ENCODE measurements around the gene EIPR1. TPM values are rescaled to one million over a fixed set of nuclear protein-coding genes. Genes with fewer than 3 reads are reported as not detected.

The EIPR1 gene
- total RNA-seq, 1 donor from 2014 or later, result 27.9 TPM

DNA sequence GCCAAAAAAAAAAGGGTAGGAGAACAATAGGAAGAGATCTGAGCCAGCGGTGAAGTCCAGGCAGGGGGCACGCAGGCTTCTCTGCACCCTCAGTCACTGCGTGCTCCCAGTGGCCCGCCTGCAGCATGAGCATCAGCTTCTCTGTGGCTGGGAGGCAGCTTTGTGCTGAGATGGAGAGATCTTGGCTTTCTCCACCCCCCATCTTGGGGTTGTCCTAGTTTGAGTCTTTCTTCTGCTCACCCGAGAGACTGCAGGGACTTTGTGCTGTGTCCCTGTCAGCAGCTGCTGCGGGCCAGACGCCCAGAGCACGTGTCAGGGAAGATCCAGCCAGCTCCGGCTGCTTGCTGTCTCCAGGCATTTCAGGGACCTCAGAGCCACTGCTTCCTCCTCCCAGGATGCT, 22.2 kb upstream of the EIPR1 start:
- peaks cover 27% of the 10 kb centered on the region for H3K9me3 Mint-ChIP-seq
- no peak overlapping the region for H3K4me3 Mint-ChIP-seq
- DNase-seq (ENCODE audit: low spot score in 2 of 2, unreplicated experiment in 2 of 2), result no peak
- TF ChIP-seq, protein P1, sequence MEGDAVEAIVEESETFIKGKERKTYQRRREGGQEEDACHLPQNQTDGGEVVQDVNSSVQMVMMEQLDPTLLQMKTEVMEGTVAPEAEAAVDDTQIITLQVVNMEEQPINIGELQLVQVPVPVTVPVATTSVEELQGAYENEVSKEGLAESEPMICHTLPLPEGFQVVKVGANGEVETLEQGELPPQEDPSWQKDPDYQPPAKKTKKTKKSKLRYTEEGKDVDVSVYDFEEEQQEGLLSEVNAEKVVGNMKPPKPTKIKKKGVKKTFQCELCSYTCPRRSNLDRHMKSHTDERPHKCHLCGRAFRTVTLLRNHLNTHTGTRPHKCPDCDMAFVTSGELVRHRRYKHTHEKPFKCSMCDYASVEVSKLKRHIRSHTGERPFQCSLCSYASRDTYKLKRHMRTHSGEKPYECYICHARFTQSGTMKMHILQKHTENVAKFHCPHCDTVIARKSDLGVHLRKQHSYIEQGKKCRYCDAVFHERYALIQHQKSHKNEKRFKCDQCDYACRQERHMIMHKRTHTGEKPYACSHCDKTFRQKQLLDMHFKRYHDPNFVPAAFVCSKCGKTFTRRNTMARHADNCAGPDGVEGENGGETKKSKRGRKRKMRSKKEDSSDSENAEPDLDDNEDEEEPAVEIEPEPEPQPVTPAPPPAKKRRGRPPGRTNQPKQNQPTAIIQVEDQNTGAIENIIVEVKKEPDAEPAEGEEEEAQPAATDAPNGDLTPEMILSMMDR (IDR thresholded peaks at IDR 0.05; ENCODE audit: unreplicated experiment), result no peak
- no peaks in the 10 kb centered on the region for H3K27me3 Mint-ChIP-seq (ENCODE audit: low read depth)
- H3K27ac Mint-ChIP-seq, result no peak overlapping the region
- H3K36me3 Mint-ChIP-seq, result peaks cover 58% of the 10 kb centered on the region
- H3K4me1 Mint-ChIP-seq, result no peaks in the 10 kb centered on the region

DNA sequence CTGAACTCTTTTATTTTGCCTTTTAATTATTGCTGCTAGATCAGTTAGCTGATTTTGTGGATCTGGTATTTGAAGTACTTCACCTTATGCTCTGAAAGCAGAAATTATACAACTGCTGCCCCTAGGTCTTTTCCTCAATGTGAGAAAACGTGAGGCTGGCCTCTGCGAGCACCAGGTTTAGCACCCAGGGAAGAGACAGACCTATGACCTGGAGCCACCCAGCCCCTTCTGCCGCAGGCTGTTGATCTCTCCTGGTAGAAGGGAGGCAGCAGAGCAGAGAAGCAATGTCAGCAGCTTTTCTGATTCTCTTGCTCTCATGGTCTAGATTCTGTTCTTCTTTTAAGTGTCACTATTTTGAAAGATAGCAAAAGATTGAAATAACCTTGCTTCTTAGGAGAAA, 21.8 kb upstream of the EIPR1 start:
- Mint-ChIP-seq H3K36me3 (peaks cover 59% of the 10 kb centered on the region), H3K27ac (peak overlapping the region; percentile 39), H3K9me3 (peaks cover 29% of the 10 kb centered on the region), H3K4me1 (no peaks in the 10 kb centered on the region), H3K27me3 (ENCODE audit: low read depth) (no peaks in the 10 kb centered on the region), H3K4me3 (no peak overlapping the region)
- TF ChIP-seq, protein P1 (IDR thresholded peaks at IDR 0.05; ENCODE audit: unreplicated experiment), result no peak
- no peak for DNase-seq (ENCODE audit: low spot score in 2 of 2, unreplicated experiment in 2 of 2)

DNA sequence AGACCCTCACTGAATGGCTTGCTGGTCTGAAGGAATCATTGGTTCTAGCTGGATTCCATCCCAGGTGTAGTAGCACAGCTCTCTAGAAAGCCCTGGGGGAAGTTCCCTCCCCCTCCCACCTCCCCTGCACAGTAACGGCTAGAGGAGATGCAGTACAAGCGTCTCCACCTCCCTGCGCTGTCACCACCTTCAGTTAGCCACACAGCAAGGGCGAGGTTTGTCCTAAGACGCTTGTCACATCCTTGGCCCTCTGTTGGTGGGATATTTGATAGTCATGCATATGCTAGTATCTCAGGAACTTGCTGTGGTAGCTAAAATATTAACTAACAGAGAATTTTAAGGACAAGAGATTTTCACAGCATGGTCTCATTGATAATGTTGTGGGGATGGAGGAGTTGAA, 21.2 kb upstream of the EIPR1 start:
- H3K36me3 Mint-ChIP-seq, result peaks cover 58% of the 10 kb centered on the region
- no peak overlapping the region for H3K4me3 Mint-ChIP-seq
- H3K4me1 Mint-ChIP-seq, result no peaks in the 10 kb centered on the region
- peaks cover 31% of the 10 kb centered on the region for H3K9me3 Mint-ChIP-seq
- no peak overlapping the region for H3K27ac Mint-ChIP-seq
- no peaks in the 10 kb centered on the region for H3K27me3 Mint-ChIP-seq (ENCODE audit: low read depth)
- DNase-seq (ENCODE audit: low spot score in 2 of 2, unreplicated experiment in 2 of 2), result no peak
- TF ChIP-seq, protein P1 (IDR thresholded peaks at IDR 0.05; ENCODE audit: unreplicated experiment), result no peak

DNA sequence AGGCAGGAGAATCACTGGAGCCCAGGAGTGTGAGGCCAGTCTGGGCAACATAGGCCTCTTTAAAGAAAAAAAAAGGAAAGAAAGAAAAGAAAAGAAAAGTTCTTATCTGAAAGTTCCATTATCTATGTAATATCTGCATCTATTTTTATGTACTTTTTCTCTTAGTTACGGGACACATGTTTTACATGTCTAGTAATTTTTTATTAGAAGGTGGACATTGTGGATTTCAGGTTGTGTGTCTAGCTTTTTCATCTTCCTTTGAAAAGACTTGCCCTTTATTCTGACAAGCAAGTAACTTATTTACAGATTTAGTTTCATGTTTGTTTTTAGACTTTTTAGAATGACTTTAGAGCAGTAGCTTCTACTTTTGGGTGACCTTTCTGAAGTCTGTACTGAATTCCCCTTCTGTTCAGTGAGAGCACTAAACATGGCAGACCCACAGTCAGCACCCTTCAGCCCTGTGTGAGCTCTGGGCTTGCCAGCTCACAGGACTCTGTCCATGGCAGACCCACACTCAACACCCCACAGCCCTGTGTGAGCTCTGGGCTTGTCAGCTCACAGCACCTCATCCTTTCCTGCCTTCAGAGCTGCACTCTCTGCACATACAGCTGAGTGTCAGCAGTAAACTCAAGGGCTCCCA, 19.4 kb upstream of the EIPR1 start:
- Mint-ChIP-seq H3K36me3 (peaks cover 65% of the 10 kb centered on the region), H3K27me3 (ENCODE audit: low read depth) (no peaks in the 10 kb centered on the region), H3K9me3 (peaks cover 39% of the 10 kb centered on the region), H3K27ac (no peak overlapping the region), H3K4me1 (no peaks in the 10 kb centered on the region), H3K4me3 (no peak overlapping the region)
- TF ChIP-seq, protein P1 (IDR thresholded peaks at IDR 0.05; ENCODE audit: unreplicated experiment), result no peak
- no peak for DNase-seq (ENCODE audit: low spot score in 2 of 2, unreplicated experiment in 2 of 2)

DNA sequence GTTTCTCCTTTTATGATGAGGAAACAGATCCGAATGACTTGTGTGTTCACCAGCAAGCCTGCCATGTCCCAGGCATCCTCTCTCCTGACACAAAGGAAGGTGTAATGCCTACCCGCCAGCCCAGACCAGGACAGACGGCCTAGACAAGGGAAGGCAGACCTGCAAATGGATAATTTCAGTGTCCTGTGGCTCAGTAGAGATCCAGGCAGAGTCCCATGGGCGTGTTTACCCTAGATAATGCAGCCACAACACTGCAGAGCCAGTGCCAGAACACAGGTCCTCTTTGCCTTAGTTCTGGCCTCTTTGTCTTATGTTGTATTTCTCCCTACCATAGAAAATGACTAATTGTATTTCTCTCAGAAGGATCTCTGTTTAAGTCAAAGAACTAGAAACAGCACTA, 14.6 kb upstream of the EIPR1 start:
- no peaks in the 10 kb centered on the region for H3K4me1 Mint-ChIP-seq
- H3K27me3 Mint-ChIP-seq (ENCODE audit: low read depth), result no peaks in the 10 kb centered on the region
- no peak overlapping the region for H3K4me3 Mint-ChIP-seq
- peaks cover 31% of the 10 kb centered on the region for H3K9me3 Mint-ChIP-seq
- TF ChIP-seq, protein P1 (IDR thresholded peaks at IDR 0.05; ENCODE audit: unreplicated experiment), result no peak
- no peak for DNase-seq (ENCODE audit: low spot score in 2 of 2, unreplicated experiment in 2 of 2)
- peaks cover 71% of the 10 kb centered on the region for H3K36me3 Mint-ChIP-seq
- H3K27ac Mint-ChIP-seq, result no peak overlapping the region

DNA sequence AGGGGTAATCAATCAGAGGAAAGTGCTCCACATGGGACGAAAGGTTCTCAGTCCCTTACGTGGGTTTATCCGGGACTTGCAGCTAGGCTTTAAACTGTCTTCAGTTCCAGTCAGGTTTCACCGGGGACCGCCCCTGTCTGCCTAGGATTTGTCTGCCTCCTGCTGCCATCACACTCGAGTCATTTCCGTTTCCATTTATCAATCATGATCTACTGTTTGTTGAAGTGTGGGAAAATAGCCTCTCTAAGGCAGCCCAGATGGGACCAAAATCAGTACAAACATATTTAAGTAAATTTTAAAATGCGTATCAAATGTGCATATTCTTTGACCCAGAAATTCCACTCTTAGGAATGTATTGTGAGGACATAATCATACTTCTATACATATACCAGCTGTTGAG, 12.4 kb upstream of the EIPR1 start:
- peaks cover 58% of the 10 kb centered on the region for H3K36me3 Mint-ChIP-seq
- TF ChIP-seq, protein P1 (IDR thresholded peaks at IDR 0.05; ENCODE audit: unreplicated experiment), result no peak
- DNase-seq (ENCODE audit: low spot score in 2 of 2, unreplicated experiment in 2 of 2), result no peak
- H3K9me3 Mint-ChIP-seq, result peaks cover 14% of the 10 kb centered on the region
- H3K27me3 Mint-ChIP-seq (ENCODE audit: low read depth), result no peaks in the 10 kb centered on the region
- no peak overlapping the region for H3K27ac Mint-ChIP-seq
- no peak overlapping the region for H3K4me3 Mint-ChIP-seq
- H3K4me1 Mint-ChIP-seq, result no peaks in the 10 kb centered on the region

Data from mesothelial cell of epicardium (in vitro differentiated cells).